Esophagus muscularis mucosa (tissue), 4 donors: ENCODE data around the gene NRXN3. TPM values are rescaled to one million over a fixed set of nuclear protein-coding genes. Genes with fewer than 3 reads are reported as not detected.

Experiments used
- DNase-seq: peaks from one replicate; pipeline ENCODE4 v3.0.0-alpha.2; 2017; ENCODE audit errors: extremely low spot score
- H3K27ac ChIP-seq, 4 donors: fragments of 200-600 bp; sonication (generic); replicated peaks in 1 of 4; 1 replicate in 3 of 4; 2 replicates in 1 of 4; pipeline ENCODE4 v1.5.1; 2016 to 2019; ENCODE audit warnings: mild to moderate bottlenecking in 1 of 4
- H3K27me3 ChIP-seq, 4 donors: fragments of 200-600 bp; sonication (generic); one replicate each; pipeline versions ENCODE4 v1.5.1 to v1.6.0; 2016 to 2019
- H3K36me3 ChIP-seq, 4 donors: fragments of 200-600 bp; sonication (generic); one replicate each; pipeline ENCODE4 v1.5.1; 2016 to 2019
- H3K4me1 ChIP-seq, 4 donors: fragments of 200-600 bp; sonication (generic); one replicate each; pipeline ENCODE4 v1.5.1; 2016 to 2019
- H3K4me3 ChIP-seq, 4 donors: fragments of 200-600 bp; sonication (generic); 1 replicate in 2 of 4; 2 replicates in 2 of 4; pipeline ENCODE4 v1.5.1; 2016 to 2019; ENCODE audit warnings: mild to moderate bottlenecking in 4 of 4, moderate library complexity in 1 of 4
- H3K9me3 ChIP-seq, 4 donors: fragments of 200-600 bp; sonication (generic); 1 replicate in 3 of 4; 2 replicates in 1 of 4; pipeline ENCODE4 v1.5.1; 2016 to 2019
- CTCF ChIP-seq, 3 experiments: fragments of 200-600 bp in 2 of 3; fragments of 450-650 bp in 1 of 3; sonication (generic) in 2 of 3; IDR thresholded peaks; one replicate each; pipeline ENCODE4 v1.5.1; 2017 to 2019; ENCODE audit warnings: antibody characterized with exemption in 3 of 3, mild to moderate bottlenecking in 2 of 3, moderate library complexity in 1 of 3
- EP300 ChIP-seq: sonication (generic); formaldehyde crosslinking; IDR thresholded peaks from one replicate; pipeline ENCODE4 v1.6.1; 2017; ENCODE audit warnings: antibody characterized with exemption
- POLR2A ChIP-seq: fragments of 450-650 bp; IDR thresholded peaks from one replicate; pipeline ENCODE4 v1.6.1; 2017; ENCODE audit warnings: antibody characterized with exemption, moderate library complexity, mild to moderate bottlenecking, low read depth
- POLR2AphosphoS5 ChIP-seq, 2 donors: sonication (generic); formaldehyde crosslinking; IDR thresholded peaks; one replicate each; pipeline ENCODE4 v1.6.1; 2017; ENCODE audit warnings: antibody characterized with exemption in 2 of 2
- WGBS: methylation state at CpG from one replicate; pipeline ENCODE4 v1.1.5; 2018; 5-methylcytosine and 5-hydroxymethylcytosine counted together
- intact Hi-C: fragments of 100-400 bp; cut with DNase I; formaldehyde crosslinking; loops from one replicate; pipeline ENCODE4 v1.15.1; 2023
- total RNA-seq, 4 donors: library from RNA; depleted of rRNA; stranded (reverse); fragments of >200 nt; gene quantifications; one replicate each; pipeline versions ENCODE4 v1.1.0 to v1.2.1, GENCODE V29; 2016

The NRXN3 gene
- total RNA-seq, 4 donors from 2014 or later, result 71.1 to 159 (median 122) TPM

DNA sequence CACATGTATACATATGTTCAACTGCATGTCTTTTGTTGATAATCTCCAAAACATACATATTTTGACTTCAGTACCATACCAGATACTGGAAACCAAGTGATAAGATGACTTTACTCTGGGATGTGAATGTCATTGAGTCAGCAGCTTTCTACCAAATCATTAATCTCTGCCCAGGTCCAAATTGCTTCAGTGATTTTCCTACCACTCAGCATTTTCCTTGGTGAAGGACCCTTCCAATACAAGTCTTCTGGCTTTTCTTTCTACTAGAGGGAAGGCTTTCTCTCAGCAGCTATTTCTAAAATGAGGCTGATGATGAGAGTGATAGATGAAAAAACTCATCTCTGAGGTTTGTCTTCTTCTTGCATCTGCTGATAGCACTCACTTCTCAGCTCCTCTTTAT, 1008.5 kb downstream of the NRXN3 start:
- H3K4me3 ChIP-seq, result no peak overlapping the region
- no peaks in the 10 kb centered on the region for H3K36me3 ChIP-seq
- intact Hi-C loops, result no loop called here
- TF ChIP-seq POLR2A, result no peak
- no peak for TF ChIP-seq CTCF (IDR thresholded peaks at IDR 0.05)
- no peak for TF ChIP-seq POLR2AphosphoS5 (IDR thresholded peaks at IDR 0.05)
- TF ChIP-seq EP300, result no peak
- peaks cover 0 to 12% (median 9%) of the 10 kb centered on the region in 4 donors for H3K4me1 ChIP-seq
- no peaks in the 10 kb centered on the region for H3K9me3 ChIP-seq
- no peaks in the 10 kb centered on the region for H3K27me3 ChIP-seq
- no peak overlapping the region for H3K27ac ChIP-seq
- no peak for DNase-seq

GRCh38 chr14:79179985-79180384, 1009.8 kb downstream of the NRXN3 start:
- 93% methylated on average over 4 of the region's 4 CpGs for WGBS

GRCh38 chr14:79180656-79181055, 1010.5 kb downstream of the NRXN3 start:
- WGBS, result 91% methylated on average over 4 of the region's 4 CpGs
- H3K4me3 ChIP-seq, result no peak overlapping the region
- H3K27ac ChIP-seq, result no peak overlapping the region
- TF ChIP-seq POLR2AphosphoS5 (IDR thresholded peaks at IDR 0.05), result no peak
- no peak for TF ChIP-seq EP300
- no peak for TF ChIP-seq POLR2A
- no peak for TF ChIP-seq CTCF (IDR thresholded peaks at IDR 0.05)
- DNase-seq, result no peak
- H3K36me3 ChIP-seq, result no peaks in the 10 kb centered on the region
- peaks cover 0 to 8% (median 4%) of the 10 kb centered on the region in 4 donors for H3K4me1 ChIP-seq
- H3K27me3 ChIP-seq, result no peaks in the 10 kb centered on the region
- no peaks in the 10 kb centered on the region for H3K9me3 ChIP-seq
- intact Hi-C loops, result no loop called here

More at GRCh38 chr14:79179985-79180384, 1009.8 kb downstream of the NRXN3 start:
- intact Hi-C loops, result no loop called here
- no peak for DNase-seq
- Histone ChIP-seq H3K9me3 (no peaks in the 10 kb centered on the region), H3K27ac (no peak overlapping the region), H3K36me3 (no peaks in the 10 kb centered on the region), H3K4me3 (no peak overlapping the region), H3K4me1 (peaks cover 0 to 12% (median 9%) of the 10 kb centered on the region in 4 donors), H3K27me3 (no peaks in the 10 kb centered on the region)
- no peak for TF ChIP-seq POLR2AphosphoS5 (IDR thresholded peaks at IDR 0.05)
- TF ChIP-seq CTCF (IDR thresholded peaks at IDR 0.05), result no peak
- TF ChIP-seq POLR2A, result no peak

DNA sequence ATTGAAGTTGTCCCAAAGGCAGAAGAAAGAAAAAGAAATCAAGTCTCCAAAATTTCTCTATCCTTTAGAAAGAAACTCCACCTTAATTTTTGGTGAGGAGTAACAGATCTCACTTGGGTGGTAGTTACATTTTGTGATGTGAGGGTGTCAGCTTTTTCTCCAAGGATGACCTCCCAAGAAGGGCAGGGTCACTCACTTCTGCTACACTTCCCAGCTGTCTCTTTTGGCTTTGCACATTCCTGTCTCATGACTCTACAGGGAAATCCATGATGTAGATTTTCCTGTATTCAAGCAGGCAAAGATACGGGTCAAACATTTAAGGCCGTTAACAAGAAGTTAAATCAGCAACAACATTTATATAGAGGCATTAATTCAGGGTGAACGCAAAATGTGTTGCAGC, 1016.4 kb downstream of the NRXN3 start:
- Histone ChIP-seq H3K9me3 (no peaks in the 10 kb centered on the region), H3K4me1 (no peaks in the 10 kb centered on the region), H3K27ac (no peak overlapping the region), H3K4me3 (no peak overlapping the region), H3K36me3 (no peaks in the 10 kb centered on the region), H3K27me3 (no peaks in the 10 kb centered on the region)
- TF ChIP-seq CTCF (IDR thresholded peaks at IDR 0.05) (no peak), POLR2AphosphoS5 (IDR thresholded peaks at IDR 0.05) (no peak), POLR2A (no peak), EP300 (no peak)
- intact Hi-C loops, result no loop called here
- no peak for DNase-seq
- WGBS, result 65% methylated on average over 3 of the region's 3 CpGs

DNA sequence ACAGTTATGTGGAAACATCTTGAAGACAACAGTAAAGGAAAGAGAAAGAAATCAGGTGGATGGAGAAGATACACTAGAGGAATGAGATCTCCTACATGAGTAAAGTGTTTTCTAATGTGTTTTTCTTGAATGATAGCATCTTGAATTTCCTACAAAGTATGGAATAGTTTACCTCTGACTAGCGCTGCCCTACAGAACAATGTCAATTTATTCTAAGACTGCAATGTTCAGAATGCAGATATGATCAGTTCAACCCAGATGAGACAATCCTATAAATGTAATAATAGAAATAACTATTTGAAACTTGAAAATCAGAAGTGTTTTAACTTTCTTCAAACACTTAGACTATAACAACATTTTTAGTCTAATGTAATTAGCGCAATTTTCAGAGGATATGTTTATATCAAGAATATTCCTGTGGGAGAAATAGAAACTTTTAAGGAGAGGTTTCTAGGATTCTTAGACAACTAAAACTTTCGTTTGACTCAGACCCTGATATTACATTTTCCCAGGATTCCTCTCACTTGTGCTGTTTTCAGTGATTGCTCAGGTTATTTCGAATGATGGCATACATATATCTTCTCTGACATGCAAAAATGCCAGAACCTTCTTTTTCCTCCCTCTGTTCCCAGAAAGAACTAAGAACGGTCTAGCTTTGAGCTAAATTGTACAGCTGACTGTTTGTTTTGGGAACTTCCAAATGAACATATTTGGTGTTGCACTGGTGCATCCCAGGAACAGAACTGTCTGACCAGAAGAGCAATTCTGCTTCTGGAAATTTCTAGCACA, 1023.7 kb downstream of the NRXN3 start:
- intact Hi-C loops, result no loop called here
- Histone ChIP-seq H3K9me3 (no peaks in the 10 kb centered on the region), H3K27me3 (no peaks in the 10 kb centered on the region), H3K4me3 (no peak overlapping the region), H3K4me1 (peaks cover 0 to 14% (median 4%) of the 10 kb centered on the region in 4 donors), H3K36me3 (no peaks in the 10 kb centered on the region), H3K27ac (no peak overlapping the region)
- WGBS, result 76% methylated on average over 5 of the region's 5 CpGs
- TF ChIP-seq POLR2A, result no peak
- no peak for TF ChIP-seq EP300
- no peak for TF ChIP-seq POLR2AphosphoS5 (IDR thresholded peaks at IDR 0.05)
- TF ChIP-seq CTCF (IDR thresholded peaks at IDR 0.05), result no peak
- DNase-seq, result no peak
